Measurements from ENCODE around the gene ATP2C2.

- TF ChIP-seq, protein P1, sequence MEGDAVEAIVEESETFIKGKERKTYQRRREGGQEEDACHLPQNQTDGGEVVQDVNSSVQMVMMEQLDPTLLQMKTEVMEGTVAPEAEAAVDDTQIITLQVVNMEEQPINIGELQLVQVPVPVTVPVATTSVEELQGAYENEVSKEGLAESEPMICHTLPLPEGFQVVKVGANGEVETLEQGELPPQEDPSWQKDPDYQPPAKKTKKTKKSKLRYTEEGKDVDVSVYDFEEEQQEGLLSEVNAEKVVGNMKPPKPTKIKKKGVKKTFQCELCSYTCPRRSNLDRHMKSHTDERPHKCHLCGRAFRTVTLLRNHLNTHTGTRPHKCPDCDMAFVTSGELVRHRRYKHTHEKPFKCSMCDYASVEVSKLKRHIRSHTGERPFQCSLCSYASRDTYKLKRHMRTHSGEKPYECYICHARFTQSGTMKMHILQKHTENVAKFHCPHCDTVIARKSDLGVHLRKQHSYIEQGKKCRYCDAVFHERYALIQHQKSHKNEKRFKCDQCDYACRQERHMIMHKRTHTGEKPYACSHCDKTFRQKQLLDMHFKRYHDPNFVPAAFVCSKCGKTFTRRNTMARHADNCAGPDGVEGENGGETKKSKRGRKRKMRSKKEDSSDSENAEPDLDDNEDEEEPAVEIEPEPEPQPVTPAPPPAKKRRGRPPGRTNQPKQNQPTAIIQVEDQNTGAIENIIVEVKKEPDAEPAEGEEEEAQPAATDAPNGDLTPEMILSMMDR (IDR thresholded peaks at IDR 0.05; ENCODE audit: insufficient read depth, low read length), result no peak
- no peak for TF ChIP-seq POLR2AphosphoS5 (IDR thresholded peaks at IDR 0.05; ENCODE audit: low read depth)
- no peak for TF ChIP-seq GABPA (IDR thresholded peaks at IDR 0.05; ENCODE audit: low read depth)
These were observed 74.9 kb downstream of the ATP2C2 start for GRCh38 chr16:84443166-84443802.

Measured in HL-60 (cell line).